Kidney (tissue), 14 donors: ENCODE data around the gene UNC45B. TPM values are rescaled to one million over a fixed set of nuclear protein-coding genes. Genes with fewer than 3 reads are reported as not detected.

Experiments
- DNase-seq, 5 donors: peaks; one replicate each; pipeline ENCODE4 v3.0.0-alpha.2; 2013 to 2020
- FAIRE-seq: peaks from 2 replicates; lab custom pipeline; 2012; peaks lifted over from hg19 to GRCh38; lab: Jason Lieb, UNC
- H3K27ac ChIP-seq, 2 donors: one replicate each; pipeline ENCODE4 v1.7.0; 2013; ENCODE audit warnings: low read depth in 2 of 2, low read length in 2 of 2, inconsistent platforms in 1 of 2
- H3K27me3 ChIP-seq: one replicate; pipeline ENCODE4 v1.7.1; 2013; ENCODE audit warnings: low read length, inconsistent platforms; ENCODE audit not compliant: control insufficient read depth, insufficient read depth
- H3K36me3 ChIP-seq, 3 donors: one replicate each; pipeline versions ENCODE4 v1.7.0 to v1.7.1; 2013; ENCODE audit warnings: low read length in 3 of 3, control low read depth in 1 of 3, inconsistent platforms in 1 of 3; ENCODE audit not compliant: insufficient read depth in 3 of 3, control insufficient read depth in 2 of 3
- H3K4me1 ChIP-seq, 3 donors: one replicate each; pipeline versions ENCODE4 v1.7.0 to v1.7.1; 2013; ENCODE audit warnings: low read length in 3 of 3, inconsistent platforms in 1 of 3, low read depth in 1 of 3; ENCODE audit not compliant: control insufficient read depth in 2 of 3, insufficient read depth in 2 of 3
- H3K4me3 ChIP-seq, 3 donors: one replicate each; pipeline versions ENCODE4 v1.7.0 to v1.8.1; 2013; ENCODE audit warnings: low read length in 3 of 3, control low read depth in 1 of 3, inconsistent platforms in 1 of 3
- H3K9ac ChIP-seq, 3 donors: one replicate each; pipeline versions ENCODE4 v1.7.0 to v1.7.1; 2013; ENCODE audit warnings: low read length in 3 of 3, control low read depth in 1 of 3, inconsistent platforms in 1 of 3
- H3K9me3 ChIP-seq, 3 donors: one replicate each; pipeline versions ENCODE4 v1.7.0 to v1.7.1; 2013; ENCODE audit warnings: low read length in 3 of 3, control low read depth in 1 of 3, inconsistent platforms in 1 of 3; ENCODE audit not compliant: control insufficient read depth in 2 of 3, insufficient read depth in 1 of 3
- intact Hi-C: fragments of 100-400 bp; cut with DNase I; formaldehyde crosslinking; loops from one replicate; pipeline ENCODE4 v1.11.1; 2022
- polyA plus RNA-seq: library from polyadenylated mRNA; stranded (reverse); fragments of 350-450 nt; fragmentation: Illumina TruSeq; extraction: RNeasy Lipid Tissue Mini Kit (QIAGEN cat#74804); gene quantifications from one replicate; pipeline ENCODE4 v1.2.3, GENCODE V29; 2014; ENCODE audit warnings: low read depth, low replicate concordance; ENCODE audit not compliant: insufficient read depth
- total RNA-seq: library from RNA; stranded (reverse); fragmentation: NEBNext Ultra II Directional; extraction: Animal tissue kit (Norgen Biotek cat#: 25700); gene quantifications from one replicate; pipeline ENCODE4 v1.2.1, GENCODE V29; 2021
- TF ChIP-seq, protein P1 (sequence below): IDR thresholded peaks from 3 replicates; pipeline ENCODE4 v1.5.1; 2012; ENCODE audit warnings: mild to moderate bottlenecking, moderate library complexity, borderline replicate concordance; ENCODE audit not compliant: insufficient read depth; ENCODE audit errors: extremely low read depth
- donor health status: control.
- donor health status: control.
- donor health status: control.
- donor health status: control.
- donor health status: control.
- donor health status: DM: yes; HTN: yes; CAD: no.
- donor health status: Normal renal cell carcinoma (clear cell type).

UNC45B gene
- total and polyA plus RNA-seq, 2 donors from 2014 or later = 0.38 to 0.54 TPM

DNA sequence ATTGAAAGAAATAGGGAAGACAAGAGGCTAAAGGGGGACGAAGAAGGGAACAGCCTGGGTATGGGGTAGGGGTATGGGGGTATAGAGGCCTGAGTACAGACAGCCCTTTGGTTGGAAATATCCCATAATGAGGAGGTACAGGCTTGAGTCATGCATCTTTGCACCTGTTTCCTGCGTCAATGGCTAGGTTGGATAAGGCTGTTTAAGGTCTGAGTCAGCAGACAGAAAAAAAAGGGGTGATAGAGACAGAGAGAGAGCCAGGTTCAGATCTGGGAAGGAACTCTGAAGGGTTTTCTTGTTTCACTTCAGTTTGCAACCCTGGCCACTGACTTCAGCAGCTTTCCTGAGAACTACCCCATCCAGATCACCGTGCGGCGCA, 17.7 kb upstream of the UNC45B start:
- Histone ChIP-seq H3K27ac (no peak overlapping the region), H3K4me3 (no peak overlapping the region), H3K9ac (no peak overlapping the region), H3K36me3 (peaks cover 1 to 22% (median 13%) of the 10 kb centered on the region in 3 donors), H3K4me1 (peaks cover 0 to 8% (median 2%) of the 10 kb centered on the region in 3 donors), H3K27me3 (no peaks in the 10 kb centered on the region), H3K9me3 (no peaks in the 10 kb centered on the region)
- FAIRE-seq (no peak), DNase-seq (no peak)
- intact Hi-C loops = loop anchor here (10.0 kb wide), 1 partner anchor 705 kb away; no protein-coding TSS in a partner anchor
- TF ChIP-seq, protein P1, sequence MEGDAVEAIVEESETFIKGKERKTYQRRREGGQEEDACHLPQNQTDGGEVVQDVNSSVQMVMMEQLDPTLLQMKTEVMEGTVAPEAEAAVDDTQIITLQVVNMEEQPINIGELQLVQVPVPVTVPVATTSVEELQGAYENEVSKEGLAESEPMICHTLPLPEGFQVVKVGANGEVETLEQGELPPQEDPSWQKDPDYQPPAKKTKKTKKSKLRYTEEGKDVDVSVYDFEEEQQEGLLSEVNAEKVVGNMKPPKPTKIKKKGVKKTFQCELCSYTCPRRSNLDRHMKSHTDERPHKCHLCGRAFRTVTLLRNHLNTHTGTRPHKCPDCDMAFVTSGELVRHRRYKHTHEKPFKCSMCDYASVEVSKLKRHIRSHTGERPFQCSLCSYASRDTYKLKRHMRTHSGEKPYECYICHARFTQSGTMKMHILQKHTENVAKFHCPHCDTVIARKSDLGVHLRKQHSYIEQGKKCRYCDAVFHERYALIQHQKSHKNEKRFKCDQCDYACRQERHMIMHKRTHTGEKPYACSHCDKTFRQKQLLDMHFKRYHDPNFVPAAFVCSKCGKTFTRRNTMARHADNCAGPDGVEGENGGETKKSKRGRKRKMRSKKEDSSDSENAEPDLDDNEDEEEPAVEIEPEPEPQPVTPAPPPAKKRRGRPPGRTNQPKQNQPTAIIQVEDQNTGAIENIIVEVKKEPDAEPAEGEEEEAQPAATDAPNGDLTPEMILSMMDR = no peak

DNA sequence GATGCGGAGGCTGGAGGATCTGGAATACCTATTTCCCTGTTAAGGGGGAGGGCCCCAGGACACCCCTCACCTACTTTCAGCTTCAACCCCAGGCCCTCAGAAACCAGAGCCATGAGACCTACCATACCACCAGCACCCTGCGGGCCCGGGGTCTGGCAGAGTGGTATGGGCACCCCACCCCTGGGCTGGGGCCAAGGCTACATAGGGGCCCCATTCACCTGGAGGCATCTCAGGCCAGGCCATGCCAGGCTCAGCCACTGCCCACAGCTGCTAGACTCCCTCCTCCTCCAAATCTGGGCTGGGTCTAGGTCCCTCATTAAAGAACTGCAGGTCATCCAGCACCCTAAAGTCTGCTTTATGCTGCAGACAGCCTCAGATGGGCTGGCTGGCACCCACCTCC, 17.2 kb upstream of the UNC45B start:
- FAIRE-seq (no peak), DNase-seq (no peak)
- Histone ChIP-seq H3K4me3 (no peak overlapping the region), H3K36me3 (peaks cover 3 to 26% (median 16%) of the 10 kb centered on the region in 3 donors), H3K27ac (no peak overlapping the region), H3K9me3 (no peaks in the 10 kb centered on the region), H3K9ac (no peak overlapping the region), H3K27me3 (no peaks in the 10 kb centered on the region), H3K4me1 (peaks cover 0 to 8% (median 2%) of the 10 kb centered on the region in 3 donors)
- TF ChIP-seq, protein P1 = no peak
- intact Hi-C loops = no loop called here

DNA sequence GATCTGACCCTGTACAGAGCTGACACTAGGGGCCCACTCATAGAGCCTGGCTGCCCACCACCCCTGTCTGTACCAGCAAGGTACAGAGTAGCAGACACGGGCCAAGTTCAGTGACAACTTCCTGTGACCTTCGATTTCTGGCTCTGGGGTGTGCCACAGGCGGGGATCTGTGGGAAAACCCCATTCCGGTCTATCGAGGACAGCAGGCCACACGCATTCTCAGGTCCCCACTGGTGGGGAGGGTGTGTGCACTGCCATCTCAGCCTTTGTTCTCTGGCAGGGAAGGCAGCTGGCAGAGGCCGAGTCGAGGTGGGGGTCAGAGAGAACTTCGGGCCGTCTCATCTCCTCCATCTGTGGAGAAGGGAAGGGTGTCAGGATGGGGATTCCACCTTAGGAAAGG, 15.5 kb upstream of the UNC45B start:
- H3K27me3 ChIP-seq = no peaks in the 10 kb centered on the region
- no peaks in the 10 kb centered on the region for H3K9me3 ChIP-seq
- H3K9ac ChIP-seq = no peak overlapping the region
- intact Hi-C loops = no loop called here
- no peak overlapping the region for H3K4me3 ChIP-seq
- TF ChIP-seq, protein P1 = no peak
- no peak for DNase-seq
- no peak overlapping the region for H3K27ac ChIP-seq
- no peak for FAIRE-seq
- H3K36me3 ChIP-seq = peaks cover 6 to 43% (median 26%) of the 10 kb centered on the region in 3 donors
- peaks cover 0 to 8% (median 2%) of the 10 kb centered on the region in 3 donors for H3K4me1 ChIP-seq
